ENCODE data around the gene FBXO38.

Gene FBXO38

GRCh38 chr5:148433826-148434225 is 50.1 kb downstream of the FBXO38 start:
- no peak overlapping the region for H3K4me3 ChIP-seq (replicated peaks; ENCODE audit: low read depth, low read length)
- DNase-seq (ENCODE audit: extremely low read depth, low read depth) = no peak
- no peak for TF ChIP-seq CTCF (IDR thresholded peaks at IDR 0.05; ENCODE audit: low read depth, low read length, missing control alignments)

- no peak for DNase-seq (ENCODE audit: extremely low read depth, low read depth)
- TF ChIP-seq CTCF (IDR thresholded peaks at IDR 0.05; ENCODE audit: low read depth, low read length, missing control alignments) = no peak
- no peak overlapping the region for H3K4me3 ChIP-seq (replicated peaks; ENCODE audit: low read depth, low read length)
Measured at GRCh38 chr5:148436029-148436428, 52.3 kb downstream of the FBXO38 start.

- no peak overlapping the region for H3K4me3 ChIP-seq (replicated peaks; ENCODE audit: low read depth, low read length)
- no peak for DNase-seq (ENCODE audit: extremely low read depth, low read depth)
- no peak for TF ChIP-seq CTCF (IDR thresholded peaks at IDR 0.05; ENCODE audit: low read depth, low read length, missing control alignments)
Measured at GRCh38 chr5:148437249-148437648, 53.5 kb downstream of the FBXO38 start.

- no peak for TF ChIP-seq CTCF (IDR thresholded peaks at IDR 0.05; ENCODE audit: low read depth, low read length, missing control alignments)
- H3K4me3 ChIP-seq (replicated peaks; ENCODE audit: low read depth, low read length) = no peak overlapping the region
- no peak for DNase-seq (ENCODE audit: extremely low read depth, low read depth)
Measured at GRCh38 chr5:148438933-148439332, 55.2 kb downstream of the FBXO38 start.

GRCh38 chr5:148443241-148443640 is 59.5 kb downstream of the FBXO38 start:
- no peak for TF ChIP-seq CTCF (IDR thresholded peaks at IDR 0.05; ENCODE audit: low read depth, low read length, missing control alignments)
- no peak for DNase-seq (ENCODE audit: extremely low read depth, low read depth)
- no peak overlapping the region for H3K4me3 ChIP-seq (replicated peaks; ENCODE audit: low read depth, low read length)

GRCh38 chr5:148443998-148444397 is 60.2 kb downstream of the FBXO38 start:
- no peak overlapping the region for H3K4me3 ChIP-seq (replicated peaks; ENCODE audit: low read depth, low read length)
- peak; percentile 55 for DNase-seq (ENCODE audit: extremely low read depth, low read depth)
- peak; percentile 61 for TF ChIP-seq CTCF (IDR thresholded peaks at IDR 0.05; ENCODE audit: low read depth, low read length, missing control alignments)

GRCh38 chr5:148445578-148445977 is 61.8 kb downstream of the FBXO38 start:
- no peak overlapping the region for H3K4me3 ChIP-seq (replicated peaks; ENCODE audit: low read depth, low read length)
- no peak for DNase-seq (ENCODE audit: extremely low read depth, low read depth)
- TF ChIP-seq CTCF (IDR thresholded peaks at IDR 0.05; ENCODE audit: low read depth, low read length, missing control alignments) = no peak
